Colonic mucosa (tissue), 4 donors: ENCODE measurements around the gene ERICH3. TPM values are rescaled to one million over a fixed set of nuclear protein-coding genes. Genes with fewer than 3 reads are reported as not detected.

ENCODE experiments used
- DNase-seq: peaks from one replicate; pipeline ENCODE4 v3.0.0-alpha.2; 2020
- H3K27ac ChIP-seq: fragments of 200-600 bp; one replicate; pipeline ENCODE4 v1.8.0; 2021
- H3K27me3 ChIP-seq: fragments of 200-600 bp; one replicate; pipeline ENCODE4 v1.8.0; 2021
- H3K36me3 ChIP-seq: fragments of 200-600 bp; one replicate; pipeline ENCODE4 v1.8.0; 2021
- H3K4me1 ChIP-seq: fragments of 200-600 bp; one replicate; pipeline ENCODE4 v1.8.0; 2021; ENCODE audit warnings: mild to moderate bottlenecking
- H3K4me3 ChIP-seq: fragments of 200-600 bp; one replicate; pipeline ENCODE4 v1.8.0; 2021
- H3K9ac ChIP-seq, 2 donors: one replicate each; pipeline ENCODE4 v1.7.0; 2013; ENCODE audit warnings: control low read depth in 2 of 2, low read depth in 2 of 2, low read length in 2 of 2
- H3K9me3 ChIP-seq: fragments of 200-600 bp; one replicate; pipeline ENCODE4 v1.8.0; 2021
- CTCF ChIP-seq: fragments of 200-600 bp; IDR thresholded peaks from one replicate; pipeline ENCODE4 v1.8.0; 2022; ENCODE audit warnings: antibody characterized with exemption, mild to moderate bottlenecking
- intact Hi-C: fragments of 100-400 bp; cut with DNase I; formaldehyde crosslinking; loops from one replicate; pipeline ENCODE4 v1.14.1; 2022
- total RNA-seq, 2 donors: library from RNA; stranded (reverse); fragmentation: NEBNext Ultra II Directional in 1 of 2; extraction: Animal tissue kit (Norgen Biotek cat#: 25700) in 1 of 2; gene quantifications; one replicate each; pipeline ENCODE4 v1.2.1, GENCODE V29; 2021
- donor health status: healthy.
- donor health status: DM: no; HTN: no; CAD: no.
- donor health status: DM: no; HTN: no; CAD: no.

Gene ERICH3
- total RNA-seq, 2 donors from 2014 or later = 0.16 TPM; not detected in 1

- no peak overlapping the region for H3K27ac ChIP-seq
Observed at GRCh38 chr1:74714429-74715235, 41.0 kb upstream of the ERICH3 start.

GRCh38 chr1:74713849-74714248 lies 40.3 kb upstream of the ERICH3 start:
- no peaks in the 10 kb centered on the region for H3K4me1 ChIP-seq
- no peak for DNase-seq
- no peaks in the 10 kb centered on the region for H3K36me3 ChIP-seq
- TF ChIP-seq CTCF = no peak
- H3K27ac ChIP-seq = no peak overlapping the region
- H3K4me3 ChIP-seq = no peak overlapping the region
- H3K9me3 ChIP-seq = no peaks in the 10 kb centered on the region
- H3K9ac ChIP-seq = no peak overlapping the region
- intact Hi-C loops = no loop called here
- H3K27me3 ChIP-seq = no peaks in the 10 kb centered on the region

More at GRCh38 chr1:74714429-74715235, 41.0 kb upstream of the ERICH3 start:
- H3K4me3 ChIP-seq = no peak overlapping the region
- H3K9me3 ChIP-seq = no peaks in the 10 kb centered on the region
- no peak overlapping the region for H3K9ac ChIP-seq
- no peaks in the 10 kb centered on the region for H3K36me3 ChIP-seq
- no peaks in the 10 kb centered on the region for H3K4me1 ChIP-seq
- no peak for TF ChIP-seq CTCF
- intact Hi-C loops = no loop called here
- no peaks in the 10 kb centered on the region for H3K27me3 ChIP-seq
- no peak for DNase-seq

GRCh38 chr1:74712881-74713280 lies 39.3 kb upstream of the ERICH3 start:
- intact Hi-C loops = no loop called here
- no peaks in the 10 kb centered on the region for H3K36me3 ChIP-seq

GRCh38 chr1:74703386-74704182 lies 30.0 kb upstream of the ERICH3 start:
- Histone ChIP-seq H3K4me1 (no peaks in the 10 kb centered on the region), H3K9ac (no peak overlapping the region), H3K9me3 (no peaks in the 10 kb centered on the region), H3K36me3 (no peaks in the 10 kb centered on the region), H3K27me3 (no peaks in the 10 kb centered on the region), H3K4me3 (no peak overlapping the region), H3K27ac (no peak overlapping the region)
- no peak for DNase-seq
- TF ChIP-seq CTCF = no peak
- intact Hi-C loops = no loop called here

More at GRCh38 chr1:74712881-74713280, 39.3 kb upstream of the ERICH3 start:
- Histone ChIP-seq H3K9me3 (no peaks in the 10 kb centered on the region), H3K27ac (no peak overlapping the region), H3K9ac (no peak overlapping the region), H3K4me3 (no peak overlapping the region), H3K4me1 (no peaks in the 10 kb centered on the region), H3K27me3 (no peaks in the 10 kb centered on the region)
- TF ChIP-seq CTCF = no peak
- no peak for DNase-seq

GRCh38 chr1:74699331-74699730 lies 25.7 kb upstream of the ERICH3 start:
- Histone ChIP-seq H3K4me1 (no peaks in the 10 kb centered on the region), H3K4me3 (no peak overlapping the region), H3K36me3 (no peaks in the 10 kb centered on the region), H3K27me3 (no peaks in the 10 kb centered on the region), H3K9me3 (no peaks in the 10 kb centered on the region), H3K9ac (no peak overlapping the region), H3K27ac (no peak overlapping the region)
- no peak for DNase-seq
- no peak for TF ChIP-seq CTCF
- intact Hi-C loops = no loop called here
